GM10266 (cell line): ENCODE data around the gene NBEAL2.

Experiments used
- DNase-seq: peaks from one replicate; pipeline ENCODE4 v3.0.0; 2012; ENCODE audit errors: extremely low spot score
- TF ChIP-seq, protein P1 (sequence below): IDR thresholded peaks from 2 replicates; pipeline ENCODE4 v1.5.1; 2012; ENCODE audit warnings: mild to moderate bottlenecking, low read depth; ENCODE audit not compliant: control insufficient read depth, insufficient read depth; ENCODE audit errors: missing control alignments

Gene NBEAL2

DNA sequence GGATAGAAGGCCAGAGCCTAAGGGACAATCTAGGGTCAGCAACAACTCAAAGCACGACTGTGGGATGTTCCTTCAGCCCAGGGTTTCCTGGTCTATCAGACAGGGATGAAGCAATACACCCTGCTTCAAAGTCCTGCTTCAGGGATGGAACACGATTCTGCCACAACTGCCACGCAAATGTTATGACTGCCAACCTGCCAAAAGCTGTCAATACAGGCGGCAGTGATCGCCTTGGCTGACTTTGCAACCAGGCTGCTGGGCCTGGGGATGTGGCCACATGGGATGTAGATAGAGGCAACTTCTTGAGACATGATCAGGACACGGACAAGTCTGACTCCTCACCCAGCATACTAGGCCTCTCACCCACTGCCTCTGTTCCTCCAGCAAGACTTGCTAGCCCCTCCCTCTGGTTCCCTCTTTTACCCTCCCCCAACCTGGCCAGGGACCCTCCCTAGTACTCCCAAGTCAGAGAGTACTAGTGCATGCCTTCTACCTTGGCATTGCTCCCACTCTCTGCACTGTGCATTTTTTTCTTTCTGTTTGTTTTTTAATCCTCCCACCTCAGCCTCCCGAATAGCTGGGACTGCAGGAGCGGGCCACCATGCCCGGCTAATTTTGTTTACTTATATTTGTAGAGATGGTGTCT is 10.6 kb upstream of the NBEAL2 start:
- TF ChIP-seq, protein P1, sequence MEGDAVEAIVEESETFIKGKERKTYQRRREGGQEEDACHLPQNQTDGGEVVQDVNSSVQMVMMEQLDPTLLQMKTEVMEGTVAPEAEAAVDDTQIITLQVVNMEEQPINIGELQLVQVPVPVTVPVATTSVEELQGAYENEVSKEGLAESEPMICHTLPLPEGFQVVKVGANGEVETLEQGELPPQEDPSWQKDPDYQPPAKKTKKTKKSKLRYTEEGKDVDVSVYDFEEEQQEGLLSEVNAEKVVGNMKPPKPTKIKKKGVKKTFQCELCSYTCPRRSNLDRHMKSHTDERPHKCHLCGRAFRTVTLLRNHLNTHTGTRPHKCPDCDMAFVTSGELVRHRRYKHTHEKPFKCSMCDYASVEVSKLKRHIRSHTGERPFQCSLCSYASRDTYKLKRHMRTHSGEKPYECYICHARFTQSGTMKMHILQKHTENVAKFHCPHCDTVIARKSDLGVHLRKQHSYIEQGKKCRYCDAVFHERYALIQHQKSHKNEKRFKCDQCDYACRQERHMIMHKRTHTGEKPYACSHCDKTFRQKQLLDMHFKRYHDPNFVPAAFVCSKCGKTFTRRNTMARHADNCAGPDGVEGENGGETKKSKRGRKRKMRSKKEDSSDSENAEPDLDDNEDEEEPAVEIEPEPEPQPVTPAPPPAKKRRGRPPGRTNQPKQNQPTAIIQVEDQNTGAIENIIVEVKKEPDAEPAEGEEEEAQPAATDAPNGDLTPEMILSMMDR = no peak
- no peak for DNase-seq

DNA sequence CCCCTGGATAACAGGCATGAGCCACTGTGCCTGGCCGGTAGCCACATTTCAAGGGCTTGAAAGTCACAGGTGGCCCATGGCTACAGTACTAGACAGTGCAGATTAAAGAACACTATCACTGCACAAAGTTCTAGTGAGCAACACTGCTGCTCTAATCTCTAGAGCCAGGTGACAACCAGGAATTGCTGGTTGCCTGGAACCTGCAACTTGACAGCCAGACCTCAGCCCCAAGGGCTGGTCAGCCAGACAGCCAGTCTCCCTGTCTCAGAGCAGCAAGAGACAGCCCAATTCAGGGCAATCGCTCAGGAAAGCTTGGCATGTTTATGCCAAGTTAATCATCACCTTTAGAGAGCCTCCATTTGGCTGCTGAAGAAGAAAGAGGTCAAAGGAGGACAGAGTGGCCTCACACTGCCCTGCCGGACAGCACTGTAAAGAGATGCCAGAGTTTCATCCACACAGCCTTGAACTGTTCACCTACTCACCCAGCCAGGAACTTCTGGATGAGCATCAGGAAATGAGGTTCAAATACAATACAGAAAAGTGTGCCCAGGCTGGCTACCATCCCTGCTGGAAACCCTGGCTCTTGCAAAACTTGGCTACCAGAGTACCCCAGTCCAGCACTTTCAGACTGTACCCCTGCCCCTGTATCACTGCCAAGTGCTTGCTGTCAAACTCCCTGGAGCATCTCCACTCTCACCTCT is 8.9 kb upstream of the NBEAL2 start:
- TF ChIP-seq, protein P1 = no peak
- no peak for DNase-seq

DNA sequence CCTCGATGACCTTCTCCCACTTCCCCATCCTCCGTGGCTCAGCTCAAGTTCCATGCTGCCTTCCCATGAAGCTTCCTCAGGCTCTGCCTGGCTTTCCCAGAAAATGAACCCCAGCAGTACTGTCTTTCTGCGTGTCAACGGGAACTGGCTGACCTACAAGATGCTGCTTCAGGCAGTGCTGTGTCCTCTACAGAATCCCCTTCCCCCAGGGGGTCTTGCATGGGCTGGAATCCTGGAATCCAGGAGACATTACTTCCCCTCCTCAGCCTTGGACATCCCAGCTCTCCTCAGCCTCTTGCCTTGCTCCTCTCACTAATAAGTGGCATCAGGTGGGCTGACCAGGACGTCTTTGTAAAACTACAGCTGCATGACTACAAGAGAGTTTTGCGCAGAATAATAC is 8.3 kb upstream of the NBEAL2 start:
- TF ChIP-seq, protein P1 = no peak

DNA sequence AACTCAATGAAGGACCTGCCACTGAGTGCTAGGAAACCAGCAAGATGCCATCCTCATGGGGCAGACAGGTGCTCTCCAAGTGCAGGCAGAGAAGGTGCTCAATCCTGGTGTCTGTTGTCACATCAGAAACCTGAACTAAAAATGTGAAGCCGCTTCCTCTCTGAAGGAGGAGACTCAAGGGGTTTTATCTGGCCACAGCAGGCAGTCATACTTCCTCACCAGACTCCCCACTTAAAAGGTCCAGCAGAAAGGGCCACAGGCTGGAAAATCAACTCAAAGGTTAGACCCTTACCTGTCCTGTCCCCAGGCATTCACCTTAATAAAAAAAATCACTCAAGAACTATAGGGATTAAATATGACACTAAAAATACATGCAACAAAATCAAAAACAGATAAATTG is 7.7 kb upstream of the NBEAL2 start:
- no peak for DNase-seq
- TF ChIP-seq, protein P1 = no peak

More for the DNA sequence above, 8.3 kb upstream of the NBEAL2 start:
- DNase-seq = no peak

DNA sequence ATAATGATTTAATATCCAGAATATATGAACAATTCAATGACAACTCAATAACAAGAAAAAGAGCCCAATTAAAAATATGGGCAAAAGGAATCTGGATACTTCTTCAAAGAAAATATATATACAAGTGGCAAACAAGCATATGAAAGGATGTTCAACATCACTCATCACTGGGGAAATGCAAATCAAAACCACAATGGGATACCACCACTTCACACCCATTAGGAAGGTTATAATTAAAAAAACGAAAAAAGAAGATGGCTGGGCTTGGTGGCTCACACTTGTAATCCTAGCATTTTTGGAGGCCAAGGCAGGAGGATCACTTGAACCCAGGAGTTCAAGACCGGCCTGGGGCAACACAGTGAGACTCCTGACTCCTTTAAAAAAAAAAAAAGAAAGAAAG is 7.1 kb upstream of the NBEAL2 start:
- TF ChIP-seq, protein P1 = no peak
- no peak for DNase-seq

DNA sequence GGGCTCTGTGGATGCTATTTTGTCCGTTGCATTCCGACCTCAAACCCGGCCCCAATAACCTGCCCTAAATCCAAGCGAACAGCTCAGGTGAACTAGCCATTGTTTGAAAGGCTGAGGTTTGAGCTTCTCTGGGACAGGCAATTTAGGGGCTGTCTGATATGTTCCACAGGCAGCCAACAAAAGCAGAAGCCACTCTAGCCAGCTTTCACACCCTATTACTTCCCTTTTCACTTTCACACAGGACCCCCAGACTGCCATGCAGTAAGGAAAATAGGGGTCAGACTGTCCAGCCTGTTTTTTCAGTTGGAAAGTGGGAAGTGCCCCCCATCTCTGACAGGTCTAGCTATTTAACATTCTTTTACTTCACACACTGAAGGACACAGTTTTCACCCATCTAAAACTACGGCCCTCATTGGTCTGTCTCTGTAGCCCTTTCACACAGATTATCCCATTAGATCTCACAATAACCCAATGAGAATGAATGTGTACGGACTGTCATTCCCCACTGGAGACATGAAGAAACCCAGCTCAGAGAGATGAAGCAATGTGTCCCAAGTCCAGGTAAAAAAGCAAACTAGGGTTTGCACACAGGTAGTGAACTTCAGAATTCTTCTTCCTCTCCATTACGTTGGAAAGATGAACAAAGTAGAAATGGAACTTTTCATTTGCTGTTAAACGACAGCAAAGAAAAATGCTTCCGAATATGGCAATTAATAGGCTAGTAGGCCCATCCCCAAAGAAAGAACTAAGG is 4.9 kb upstream of the NBEAL2 start:
- TF ChIP-seq, protein P1 = no peak
- no peak for DNase-seq
